NCI-H460 (cell line): Measurements from ENCODE around the gene PHC3. TPM values are rescaled to one million over a fixed set of nuclear protein-coding genes. Genes with fewer than 3 reads are reported as not detected.
A peak's percentile ranks its signal among the peaks of the same experiment; 100 is the strongest.
"Not testable (repeated sequence)": the region's sequence is repeated elsewhere in the genome, so short reads cannot be mapped to it uniquely, and the experiment has no call there.

ENCODE experiments used
- DNase-seq: peaks from one replicate; pipeline ENCODE4 v3.0.0-alpha.2; 2016; ENCODE audit warnings: low read depth; ENCODE audit errors: extremely low read depth
- total RNA-seq: library from RNA; depleted of rRNA; stranded (reverse); fragments of >200 nt; shearing (Covaris generic); gene quantifications from 2 replicates; pipeline ENCODE4 v1.2.3, GENCODE V29; 2014

Gene PHC3
- total RNA-seq, 1 experiment from 2014 or later = 25.7 TPM

DNA sequence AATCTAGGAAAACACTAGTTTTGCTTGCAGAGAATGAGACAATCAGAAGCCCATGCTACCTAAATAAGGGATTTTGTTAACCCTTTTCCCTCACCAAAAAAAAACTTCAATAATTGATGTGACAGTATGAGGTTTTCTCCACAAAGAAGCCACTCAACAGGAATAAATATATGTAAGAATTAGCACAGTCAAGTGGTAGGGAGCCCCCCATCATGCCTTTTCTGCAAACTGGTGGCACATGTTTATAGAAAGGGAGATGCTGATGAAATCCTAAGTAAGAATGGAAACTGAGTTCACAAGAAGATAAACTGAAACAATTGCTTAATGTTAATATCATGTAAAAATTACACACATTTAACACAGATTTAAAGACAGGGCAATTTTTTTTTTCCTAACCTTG lies 51.0 kb downstream of the PHC3 start:
- DNase-seq = peak; percentile 38

DNA sequence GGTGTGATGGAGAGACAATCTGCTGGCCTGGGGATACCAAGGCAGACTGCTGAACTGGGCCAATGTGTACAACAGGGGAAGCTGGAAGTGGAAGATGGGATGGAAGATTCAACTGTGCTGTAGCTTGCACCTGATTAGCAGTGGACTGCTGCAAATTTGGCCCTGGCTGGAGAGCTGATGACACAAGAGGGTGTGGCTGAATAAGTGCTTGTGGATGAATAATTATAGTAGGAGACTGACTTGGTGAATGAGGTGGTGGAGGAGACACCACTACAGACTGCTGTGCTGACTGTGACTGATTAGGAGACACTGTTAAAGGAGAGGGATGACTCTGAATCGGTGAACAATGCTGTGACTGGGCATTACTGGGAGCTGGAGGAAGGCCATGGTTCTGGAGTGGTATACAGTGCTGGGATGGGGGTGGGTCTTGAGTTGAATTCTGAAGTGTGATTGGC lies 52.5 kb downstream of the PHC3 start:
- DNase-seq = peak; percentile 13

DNA sequence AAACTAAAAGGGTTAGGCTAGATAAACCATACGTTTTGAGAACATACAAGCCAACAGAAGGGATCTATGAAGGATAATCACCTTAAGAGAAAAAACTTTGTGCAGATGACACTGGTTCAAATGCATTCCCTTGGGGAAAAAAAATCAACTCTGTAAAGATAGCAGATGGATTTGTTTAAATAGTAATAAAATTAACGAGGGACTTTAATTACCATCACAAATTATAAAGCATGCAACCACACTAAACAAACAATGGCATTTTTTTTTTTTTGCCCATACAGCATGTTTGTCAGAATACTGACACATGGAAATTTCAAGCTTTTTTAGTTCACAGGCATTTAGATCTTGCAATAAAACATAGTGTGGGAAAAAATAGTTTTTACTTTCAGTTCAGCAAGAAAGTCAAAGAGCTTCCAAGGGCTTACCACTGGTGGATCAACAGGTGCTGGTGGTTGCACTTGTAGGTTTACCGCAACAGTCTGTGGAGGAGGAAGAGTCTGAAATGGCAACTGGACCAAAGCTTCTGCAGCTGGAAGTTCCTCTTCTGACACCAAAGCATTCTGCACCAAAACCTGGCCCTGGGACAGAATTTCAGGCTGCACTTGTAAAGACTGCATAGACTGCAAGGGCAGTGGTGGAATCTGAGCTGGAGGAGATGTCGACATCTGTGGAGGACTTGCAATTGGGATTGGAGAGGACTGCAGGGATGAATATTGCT lies 53.1 kb downstream of the PHC3 start:
- DNase-seq = no peak

DNA sequence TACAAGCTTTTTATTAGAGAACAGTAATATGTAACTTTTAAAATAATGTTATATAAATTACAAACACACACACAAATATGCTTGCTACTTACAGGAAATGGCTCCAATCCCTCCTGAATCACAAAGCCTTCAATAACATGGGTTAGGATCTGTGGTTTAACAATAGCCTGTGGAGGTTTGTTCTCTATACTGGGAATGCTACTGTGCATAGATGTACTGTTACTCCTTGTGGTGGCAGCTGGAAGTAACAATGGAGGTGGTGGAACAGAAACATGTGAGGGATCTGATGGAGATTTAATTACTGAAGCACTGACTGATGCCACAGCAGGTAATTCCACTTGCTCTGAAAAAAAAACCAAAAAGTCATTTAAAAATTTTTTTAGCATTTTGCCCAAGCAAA lies 64.4 kb downstream of the PHC3 start:
- DNase-seq = no peak

DNA sequence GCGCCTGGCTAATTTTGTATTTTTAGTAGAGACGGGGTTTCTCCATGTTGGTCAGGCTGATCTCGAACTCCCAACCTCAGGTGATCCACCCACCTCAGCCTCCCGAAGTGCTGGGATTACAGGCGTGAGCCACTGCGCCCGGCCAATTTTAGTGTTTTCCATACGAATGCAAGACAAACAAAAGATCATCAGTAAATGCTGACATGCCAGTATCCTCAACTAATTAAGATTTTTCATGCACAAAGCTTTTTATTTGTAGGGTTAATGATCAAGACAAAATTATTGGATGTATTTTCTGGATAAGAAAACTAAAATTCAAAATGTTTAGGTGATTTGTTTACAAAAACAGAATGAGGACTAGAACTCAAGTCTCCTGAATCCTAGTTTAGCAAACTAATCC lies 67.4 kb downstream of the PHC3 start:
- not testable (repeated sequence) for DNase-seq

DNA sequence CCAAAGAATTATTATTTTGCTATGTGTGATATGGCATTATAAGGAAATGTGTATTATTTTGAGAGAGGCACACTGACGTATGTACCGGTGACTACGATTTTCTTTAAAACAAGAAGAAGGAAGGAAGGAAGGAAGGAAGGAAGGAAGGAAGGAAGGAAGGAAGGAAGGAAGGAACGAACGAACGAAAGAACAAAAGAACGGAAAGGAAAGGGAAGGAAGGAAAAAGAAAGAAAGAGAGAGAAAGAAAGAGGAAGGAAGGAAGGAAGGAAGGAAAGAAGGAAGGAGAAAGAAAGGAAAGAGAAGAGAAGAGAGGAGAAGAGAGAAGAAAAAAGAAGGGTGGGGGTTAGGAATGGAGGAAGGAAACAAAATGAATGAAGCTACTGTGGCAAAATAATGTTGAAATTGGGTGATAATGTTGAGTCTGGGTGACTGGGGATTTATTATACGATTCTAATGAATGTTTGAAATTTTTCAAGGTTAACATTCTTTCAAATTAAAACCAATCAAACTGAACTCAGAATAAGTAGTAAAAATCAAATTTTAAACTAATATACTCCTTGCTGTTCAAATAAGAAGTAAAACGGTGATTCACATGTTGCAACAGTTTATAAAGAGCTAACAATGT lies 70.3 kb downstream of the PHC3 start:
- DNase-seq = no peak

DNA sequence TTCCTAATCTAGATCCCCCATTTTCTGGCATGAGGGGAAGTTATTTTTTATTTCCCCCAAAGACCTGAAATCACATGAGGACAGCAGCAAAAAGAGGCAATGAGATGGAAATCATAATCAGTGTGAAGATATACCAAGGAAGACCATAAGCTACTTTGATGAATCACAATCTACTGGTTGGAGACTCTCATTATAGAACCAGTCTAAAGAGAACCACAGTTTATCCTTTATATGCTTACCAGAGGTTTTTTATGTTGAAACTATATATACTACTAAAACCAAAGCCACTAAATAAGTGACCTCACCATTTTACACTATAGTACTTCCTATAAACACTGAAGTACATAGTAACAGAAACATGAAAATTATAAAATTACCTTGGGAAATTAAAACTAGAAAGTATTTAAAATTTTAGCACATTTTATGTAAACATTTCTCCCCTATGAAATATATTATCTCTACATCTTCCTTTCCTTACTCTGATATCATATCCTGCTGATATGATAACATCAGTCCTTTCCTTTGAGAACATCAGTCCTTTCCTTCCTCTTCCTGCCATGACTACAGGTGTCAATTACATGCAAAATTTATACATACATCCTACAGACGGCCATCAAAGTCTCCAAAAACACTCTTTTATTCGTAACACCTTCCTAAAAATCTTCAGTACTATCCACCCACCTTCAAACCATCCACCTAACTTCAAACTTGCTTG lies 71.8 kb downstream of the PHC3 start:
- no peak for DNase-seq

DNA sequence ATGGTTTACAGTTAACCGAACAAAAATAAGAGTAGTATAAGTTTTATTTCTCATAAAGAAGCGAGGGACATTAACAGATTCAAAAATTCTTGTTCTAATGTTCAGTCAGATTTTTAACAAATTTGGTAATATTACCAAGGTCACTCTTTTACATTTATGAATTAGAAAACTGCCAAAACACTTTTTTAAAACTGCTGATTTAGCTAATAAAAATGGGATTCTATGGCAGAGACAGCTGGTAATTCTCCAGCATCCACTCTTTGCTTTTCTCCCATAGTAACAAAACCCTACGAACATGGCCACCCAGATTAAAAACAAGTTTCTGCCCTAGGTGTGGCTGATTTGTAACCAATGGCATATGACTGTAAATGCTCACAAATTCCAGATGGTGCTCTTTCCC lies 72.6 kb downstream of the PHC3 start:
- no peak for DNase-seq

DNA sequence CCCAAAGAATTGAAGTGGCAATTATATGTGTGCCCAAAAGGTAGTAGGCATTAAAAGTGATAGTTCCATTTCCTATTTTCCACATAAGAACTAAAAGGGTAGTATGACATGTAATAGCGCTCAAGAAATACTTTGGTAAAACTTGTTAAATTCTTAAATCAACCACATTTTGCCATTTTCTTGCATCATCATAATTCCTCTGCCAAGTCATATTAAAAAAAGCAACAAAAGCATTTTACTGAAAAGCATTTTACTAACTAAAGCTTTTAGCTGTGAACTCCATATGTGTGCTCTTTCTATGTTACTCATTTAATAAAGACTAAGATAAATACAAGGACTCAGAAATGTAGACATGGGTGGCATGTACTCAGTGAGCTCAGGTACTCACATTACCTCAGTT lies 73.6 kb downstream of the PHC3 start:
- DNase-seq = no peak

DNA sequence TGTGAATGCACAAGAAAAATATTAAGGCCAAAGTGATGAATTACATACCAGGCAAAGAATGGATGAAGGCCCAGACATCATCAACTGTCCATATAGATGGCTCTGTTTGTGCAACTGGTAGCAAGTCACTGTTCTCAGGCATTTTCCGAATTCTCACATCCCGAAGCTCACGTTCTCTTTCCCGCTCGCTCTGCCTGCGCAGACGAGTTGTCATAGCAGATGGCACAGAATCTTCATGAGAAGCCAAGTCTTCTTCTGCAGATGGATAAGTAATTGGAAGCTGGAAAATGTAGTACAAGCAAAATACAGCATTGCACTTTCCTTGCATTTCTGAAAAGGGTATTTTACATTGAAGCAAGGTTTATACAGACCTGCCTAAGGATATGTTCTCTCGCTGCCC lies 79.1 kb downstream of the PHC3 start:
- DNase-seq = no peak

DNA sequence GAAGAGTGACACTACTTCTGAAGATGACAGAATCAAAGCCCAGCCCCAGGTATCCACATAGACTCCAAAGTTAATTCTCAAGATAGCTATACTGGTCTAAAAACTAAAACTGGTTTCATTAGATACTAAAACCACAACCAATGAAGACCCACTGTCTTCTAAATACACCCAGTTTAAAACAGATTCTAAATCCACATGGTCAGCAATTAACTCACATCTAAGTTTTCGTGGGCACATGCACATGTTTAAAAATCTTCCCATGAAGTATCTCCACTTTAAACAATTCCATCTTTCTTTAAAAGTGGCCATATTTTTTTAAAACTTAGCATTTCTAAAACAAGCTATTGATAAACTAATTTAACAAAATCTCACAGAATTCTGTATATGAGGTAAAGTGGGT lies 80.6 kb downstream of the PHC3 start:
- no peak for DNase-seq

DNA sequence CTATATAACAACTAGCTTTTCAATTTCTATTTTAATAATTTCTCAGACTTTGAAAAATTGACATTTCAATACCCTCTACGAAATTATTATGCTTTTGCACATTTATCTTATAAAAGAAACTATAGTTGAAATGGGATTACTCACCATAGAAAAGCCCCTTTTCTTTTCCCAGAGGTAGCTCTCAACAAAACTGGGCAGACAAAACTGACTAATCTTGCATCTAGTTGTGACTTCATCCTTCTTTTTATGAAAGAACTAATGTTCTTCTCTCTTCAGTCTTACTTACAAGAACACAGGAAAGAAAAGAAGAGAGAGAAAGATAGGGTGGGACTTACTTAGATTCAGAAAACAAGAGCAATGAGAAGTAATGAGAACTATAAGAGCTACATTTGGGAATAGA lies 82.8 kb downstream of the PHC3 start:
- DNase-seq = no peak

DNA sequence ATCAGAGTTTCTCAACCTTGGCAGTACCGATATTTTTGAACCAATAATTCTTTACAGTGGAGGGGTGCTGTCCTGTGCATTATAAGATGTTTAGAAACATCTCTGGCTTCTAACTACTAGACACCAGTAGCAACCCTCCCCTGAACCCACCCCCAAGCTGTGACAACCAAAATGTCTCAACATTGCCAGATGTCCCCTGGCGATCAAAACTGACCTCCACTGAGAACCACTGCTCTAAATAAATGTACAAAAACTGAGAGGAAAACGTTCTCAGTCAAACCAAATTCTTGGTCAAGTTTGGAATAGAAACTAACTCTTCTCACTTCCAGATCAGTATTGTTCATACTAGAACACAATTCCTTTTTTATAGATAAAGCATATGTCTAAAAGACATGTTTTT lies 85.2 kb downstream of the PHC3 start:
- DNase-seq = no peak

DNA sequence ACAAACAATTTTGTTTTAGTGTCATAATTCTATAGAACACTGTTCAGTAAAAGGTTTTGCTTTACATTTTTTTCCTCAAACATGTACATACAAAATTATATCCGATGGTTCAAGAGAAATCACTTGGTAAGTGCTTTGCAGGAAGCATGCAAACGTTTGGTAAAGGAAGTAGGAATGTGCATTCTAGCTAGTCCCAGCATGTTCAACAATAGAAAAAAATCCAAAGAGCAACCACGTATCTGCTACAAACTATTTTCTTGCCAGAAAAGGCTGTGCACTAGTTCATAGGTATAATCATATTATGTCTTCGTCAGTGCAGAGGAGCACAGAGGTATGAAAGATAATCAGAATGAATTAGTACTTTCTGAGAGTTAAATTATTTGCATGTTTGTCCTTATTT lies 85.8 kb downstream of the PHC3 start:
- no peak for DNase-seq

DNA sequence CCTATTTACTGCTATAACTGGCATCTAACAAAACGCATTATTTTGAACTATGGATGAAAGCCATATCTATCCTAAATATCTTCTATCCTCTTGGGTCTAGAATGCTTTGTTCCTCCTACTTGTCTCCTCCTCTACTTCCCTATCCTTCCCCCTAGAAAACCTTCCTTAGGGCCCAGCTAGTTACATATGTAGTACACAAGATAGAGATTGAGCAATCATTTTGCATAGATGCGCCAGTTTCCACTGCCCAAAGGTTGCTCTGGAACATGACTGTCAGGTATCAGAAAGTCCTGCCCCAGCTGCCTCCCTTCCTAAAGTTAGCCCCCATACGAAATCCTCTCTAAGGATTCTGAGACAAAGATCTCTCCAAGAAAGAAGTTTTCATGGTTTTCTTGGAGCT lies 88.6 kb downstream of the PHC3 start:
- no peak for DNase-seq

DNA sequence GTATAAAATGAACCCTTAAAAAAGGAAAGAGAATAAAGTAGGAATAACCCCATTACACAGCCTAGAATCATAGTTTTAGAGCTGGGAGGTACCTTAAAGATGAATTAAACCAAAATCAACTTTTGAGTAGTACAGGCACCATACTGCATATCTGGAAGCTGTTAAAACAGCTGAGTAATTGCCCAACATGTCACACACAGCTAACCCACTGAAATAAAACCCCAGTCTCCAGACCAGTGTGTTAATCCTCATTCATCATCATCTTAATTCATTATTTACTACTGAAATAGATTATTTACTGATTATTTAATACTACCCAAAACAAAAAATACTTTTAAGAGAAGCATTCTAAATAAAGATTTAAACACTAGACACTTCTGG lies 90.9 kb downstream of the PHC3 start:
- no peak for DNase-seq

DNA sequence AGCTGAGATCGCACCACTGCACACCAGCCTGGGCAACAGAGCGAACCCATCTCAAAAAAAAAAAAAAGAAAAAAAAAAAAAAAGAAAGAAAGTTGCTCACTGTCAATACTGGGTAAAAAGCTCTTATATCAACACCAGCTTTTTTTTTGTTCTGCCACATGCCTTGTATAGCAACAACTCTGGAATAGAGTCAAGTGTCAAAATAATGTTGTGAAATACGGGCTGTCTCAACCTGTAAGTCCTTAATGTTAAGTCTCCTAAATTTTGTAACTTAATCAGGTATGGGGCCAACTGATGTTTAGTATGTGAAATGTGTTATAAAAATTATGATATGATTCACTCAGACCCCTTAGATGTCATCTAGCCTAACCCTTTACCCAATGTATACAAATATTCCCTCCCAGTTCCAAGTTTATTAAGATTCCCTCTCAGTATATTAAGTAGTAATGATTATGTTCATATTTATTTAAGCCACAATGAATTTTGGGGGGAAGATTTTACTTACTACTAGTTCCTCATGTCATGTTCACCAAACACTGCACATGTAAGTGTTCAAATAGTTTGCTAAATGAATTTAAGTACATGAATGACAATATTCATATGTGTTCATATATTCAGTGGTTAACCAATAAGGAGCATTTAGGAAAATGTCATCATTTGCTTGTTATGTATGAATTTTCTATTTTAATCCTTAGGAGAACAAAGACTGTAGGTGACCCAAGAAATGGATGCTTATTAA lies 91.5 kb downstream of the PHC3 start:
- no peak for DNase-seq

DNA sequence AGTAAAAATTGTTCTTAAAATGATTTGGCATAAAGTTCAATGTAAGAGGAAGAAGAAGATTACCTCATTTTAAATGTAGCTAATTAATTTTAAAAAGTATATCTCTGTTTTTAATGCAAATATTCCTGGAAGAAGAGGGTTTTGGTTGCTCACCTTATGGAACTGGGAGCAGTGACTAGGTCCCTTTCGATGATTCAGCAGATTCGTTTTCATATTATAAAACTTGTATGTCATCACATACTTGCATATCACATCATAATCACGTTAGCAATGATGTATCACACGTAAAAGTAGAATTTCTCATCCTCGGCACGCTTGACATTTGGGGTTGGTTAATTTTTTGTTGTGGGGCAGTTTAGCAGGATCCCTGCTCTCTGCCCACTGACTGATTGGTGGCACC lies 96.1 kb downstream of the PHC3 start:
- no peak for DNase-seq

DNA sequence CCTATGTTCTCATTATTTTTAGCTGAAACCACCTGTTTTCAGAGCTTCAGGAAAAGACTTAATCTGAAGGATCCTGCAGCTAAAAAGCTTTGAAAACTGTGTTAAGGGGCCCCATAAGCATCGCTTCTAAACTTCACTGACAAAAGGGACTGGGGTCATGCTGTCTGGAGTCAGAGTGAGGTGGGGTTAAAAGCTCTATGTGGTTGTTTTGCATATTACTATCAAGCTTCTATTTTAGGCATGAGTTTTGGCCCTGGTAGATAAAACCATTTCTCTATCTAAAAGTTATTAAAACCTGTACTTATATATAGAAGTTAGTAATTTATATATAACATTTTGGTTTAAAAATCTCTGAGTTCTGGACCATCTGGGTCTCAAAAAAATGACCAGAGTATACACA lies 98.2 kb downstream of the PHC3 start:
- DNase-seq = no peak

DNA sequence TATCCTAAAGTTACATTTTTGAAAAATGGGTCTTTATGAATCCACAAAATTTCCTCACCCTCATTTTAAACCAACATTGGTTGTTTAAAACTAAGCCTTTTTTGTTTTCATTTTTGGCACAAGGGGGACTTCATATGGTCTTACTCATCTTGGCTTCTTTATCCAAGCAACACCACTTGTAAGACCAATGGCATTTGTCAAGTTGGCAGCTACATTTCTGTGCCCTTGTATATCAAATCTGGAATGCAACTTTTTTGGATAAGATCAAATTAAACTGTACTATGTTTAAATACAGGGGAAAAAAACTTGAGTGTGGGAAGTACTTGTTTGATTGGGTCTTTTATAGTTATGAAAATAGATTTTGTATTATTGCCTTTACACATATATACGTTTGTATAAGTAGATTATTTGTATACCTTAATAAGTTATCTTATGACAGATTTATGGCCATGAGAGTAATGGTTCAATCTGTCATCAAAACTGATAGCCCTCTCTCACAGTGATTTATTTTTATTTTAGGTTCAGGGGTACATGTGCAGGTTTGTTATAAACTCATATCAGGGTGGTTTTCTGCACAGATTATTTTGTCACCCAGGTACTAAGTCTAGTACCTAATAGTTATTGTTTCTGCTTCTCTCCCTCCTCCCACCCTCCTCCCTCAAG lies 100.3 kb downstream of the PHC3 start:
- DNase-seq = no peak

DNA sequence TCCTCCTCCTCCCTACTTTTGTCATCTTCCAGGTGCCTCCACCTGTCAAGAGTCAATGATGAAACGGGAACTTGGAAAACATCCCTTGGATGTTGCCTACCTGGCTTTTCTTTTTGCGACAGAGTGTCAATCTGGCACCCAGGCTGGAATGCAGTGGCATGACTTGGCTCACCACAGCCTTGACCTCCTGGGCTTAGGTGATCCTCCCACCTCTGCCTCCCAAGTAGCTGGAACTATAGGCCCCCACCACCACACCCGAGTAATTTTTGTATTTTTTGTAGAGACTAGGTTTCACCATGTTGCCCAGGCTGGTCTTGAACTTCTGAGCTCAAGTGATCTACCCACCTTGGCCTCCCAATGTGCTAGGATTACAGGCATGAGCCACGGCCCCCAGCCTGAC lies 100.9 kb downstream of the PHC3 start:
- DNase-seq = no peak
